GM19395 (cell line): ENCODE measurements around the gene RAB9A.

ENCODE experiments used
- ATAC-seq: cut with Tn5 transposase; IDR thresholded peaks from one replicate; pipeline ENCODE4 v1.9.1; 2021; ENCODE audit warnings: mild to moderate bottlenecking, moderate library complexity; ENCODE audit not compliant: unreplicated experiment

Gene RAB9A

DNA sequence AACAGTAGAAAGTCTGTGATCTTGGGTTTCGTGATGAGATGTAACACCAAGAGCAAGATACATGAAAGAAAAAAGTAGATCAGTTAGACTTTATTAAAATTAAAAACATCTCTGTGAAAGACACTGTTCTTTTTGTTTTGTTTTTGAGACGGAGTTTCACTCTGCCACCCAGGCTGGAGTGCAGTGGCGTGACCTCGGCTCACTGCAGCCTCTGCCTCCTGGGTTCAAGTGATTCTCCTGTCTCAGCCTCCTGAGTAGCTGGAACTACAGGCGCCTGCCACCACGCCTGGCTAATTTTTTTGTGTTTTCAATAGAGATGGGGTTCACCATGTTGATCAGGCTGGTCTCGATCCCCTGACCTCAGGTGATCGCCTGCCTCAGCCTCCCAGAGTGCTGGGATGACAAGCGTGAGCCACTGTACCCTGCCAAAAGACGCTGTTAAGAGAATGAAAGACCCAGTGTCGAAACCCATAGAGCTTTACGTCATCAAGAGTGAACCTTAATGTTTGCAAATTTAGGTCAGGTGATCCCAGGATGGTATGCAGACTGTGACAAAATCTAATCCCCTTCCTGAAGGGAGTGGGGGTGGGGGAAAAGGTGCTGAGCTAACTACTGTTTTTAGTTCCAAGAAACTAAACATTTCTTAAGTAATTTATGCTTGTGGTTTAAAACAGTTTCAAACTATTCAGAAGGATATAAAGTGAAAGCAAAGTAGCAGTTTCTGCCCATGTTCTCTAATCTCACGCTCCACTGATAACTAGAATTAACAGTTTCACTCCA lies 53.7 kb downstream of the RAB9A start:
- ATAC-seq: peak; percentile 93

- no peak for ATAC-seq
Measured at GRCh38 chrX:13747836-13748235, 58.9 kb downstream of the RAB9A start.

GRCh38 chrX:13748486-13748885 lies 59.6 kb downstream of the RAB9A start:
- no peak for ATAC-seq

DNA sequence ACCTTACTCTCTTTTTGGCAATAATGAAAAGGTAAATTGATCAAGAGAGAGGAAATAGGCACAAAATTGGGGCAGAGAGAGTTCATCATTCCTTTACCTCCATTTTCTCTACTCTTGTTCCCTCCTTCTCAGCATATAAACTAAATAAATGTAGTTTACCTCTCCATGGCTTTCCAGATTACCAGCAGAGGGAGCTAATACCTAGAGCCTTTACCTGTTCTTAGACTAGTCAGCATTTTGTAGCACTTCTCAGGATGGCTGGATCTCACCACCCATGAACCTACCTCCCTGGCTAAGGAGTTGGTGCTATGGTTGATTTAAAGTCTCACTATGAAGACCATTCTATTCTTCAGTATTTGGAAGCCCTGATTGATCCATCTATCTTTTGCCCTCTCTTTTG lies 61.3 kb downstream of the RAB9A start:
- ATAC-seq: no peak

GRCh38 chrX:13750812-13751211 lies 61.9 kb downstream of the RAB9A start:
- ATAC-seq: peak; percentile 49

DNA sequence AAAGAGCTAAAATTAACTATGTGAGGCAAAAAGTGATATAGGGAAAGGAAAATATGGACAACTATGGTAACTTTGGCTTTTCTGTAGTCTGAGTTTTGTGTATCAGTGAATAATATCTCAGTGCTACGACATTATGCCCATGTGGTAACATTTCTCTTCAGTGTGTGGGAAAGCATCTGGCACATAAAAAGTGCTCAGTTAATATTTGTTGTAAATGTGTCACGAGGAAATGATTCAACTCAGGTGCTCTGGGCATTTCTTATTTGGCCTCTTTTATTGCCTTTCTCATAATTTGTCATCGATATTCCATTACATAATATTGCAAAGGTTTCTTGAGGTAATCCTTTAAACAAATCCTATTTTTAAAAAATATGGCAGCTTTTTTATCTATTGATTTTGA lies 63.2 kb downstream of the RAB9A start:
- no peak for ATAC-seq

DNA sequence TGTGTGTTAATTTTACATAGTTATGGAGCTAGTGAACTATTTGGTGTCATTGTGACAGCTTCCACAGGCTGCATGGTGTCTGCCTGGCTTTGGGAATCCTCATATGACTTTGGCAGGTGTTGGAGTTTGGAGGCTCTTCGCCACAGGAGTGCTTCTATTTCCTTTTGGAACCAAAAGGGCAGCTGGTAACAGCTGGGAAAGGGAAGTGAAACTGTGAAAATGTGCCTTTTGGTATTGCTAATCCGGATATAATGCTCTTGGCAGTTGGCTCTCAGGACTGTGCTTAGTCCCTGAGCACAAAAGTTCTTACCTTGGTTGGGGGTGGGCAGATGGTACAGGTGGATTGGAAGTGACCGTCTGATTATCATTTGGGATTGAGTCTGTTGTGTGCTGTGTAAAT lies 63.7 kb downstream of the RAB9A start:
- peak; percentile 77 for ATAC-seq

DNA sequence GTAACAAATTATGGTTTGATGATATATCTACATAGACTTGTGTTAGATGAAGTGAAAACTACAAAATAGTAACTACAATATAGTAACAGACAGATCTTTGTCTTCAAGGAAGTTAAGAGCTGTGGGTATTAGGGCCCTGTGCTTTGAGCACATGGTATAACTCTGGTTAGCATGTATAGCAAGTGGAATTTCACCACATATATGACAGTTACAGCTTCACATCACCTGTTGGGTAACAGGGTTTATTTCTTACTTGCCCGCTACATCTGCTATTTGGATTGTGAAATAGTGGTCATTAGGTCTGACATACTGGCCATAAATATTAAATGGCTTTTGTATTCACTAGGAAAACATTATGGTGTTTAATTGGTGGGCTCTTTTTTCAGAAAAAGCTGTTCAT lies 65.8 kb downstream of the RAB9A start:
- no peak for ATAC-seq

DNA sequence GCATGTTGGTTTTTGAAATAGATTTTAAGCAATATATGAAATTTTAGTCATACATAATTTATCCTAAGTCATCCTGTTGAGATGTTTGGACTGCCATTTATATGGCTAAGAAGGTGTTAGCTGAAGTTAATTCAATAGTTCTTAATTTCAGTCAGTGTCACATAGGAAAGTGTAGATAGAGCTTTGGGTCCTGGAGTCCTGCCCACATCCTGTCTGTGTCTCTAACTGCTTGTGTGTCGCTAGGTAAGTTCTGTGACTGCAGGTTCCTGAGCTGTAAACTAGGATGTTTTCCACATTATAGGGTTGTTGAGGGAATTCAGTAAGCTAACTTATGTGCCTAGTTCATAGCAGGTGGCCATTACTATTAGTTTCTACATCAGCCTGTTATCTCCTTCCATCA lies 66.3 kb downstream of the RAB9A start:
- no peak for ATAC-seq

GRCh38 chrX:13756381-13756780 lies 67.5 kb downstream of the RAB9A start:
- no peak for ATAC-seq

DNA sequence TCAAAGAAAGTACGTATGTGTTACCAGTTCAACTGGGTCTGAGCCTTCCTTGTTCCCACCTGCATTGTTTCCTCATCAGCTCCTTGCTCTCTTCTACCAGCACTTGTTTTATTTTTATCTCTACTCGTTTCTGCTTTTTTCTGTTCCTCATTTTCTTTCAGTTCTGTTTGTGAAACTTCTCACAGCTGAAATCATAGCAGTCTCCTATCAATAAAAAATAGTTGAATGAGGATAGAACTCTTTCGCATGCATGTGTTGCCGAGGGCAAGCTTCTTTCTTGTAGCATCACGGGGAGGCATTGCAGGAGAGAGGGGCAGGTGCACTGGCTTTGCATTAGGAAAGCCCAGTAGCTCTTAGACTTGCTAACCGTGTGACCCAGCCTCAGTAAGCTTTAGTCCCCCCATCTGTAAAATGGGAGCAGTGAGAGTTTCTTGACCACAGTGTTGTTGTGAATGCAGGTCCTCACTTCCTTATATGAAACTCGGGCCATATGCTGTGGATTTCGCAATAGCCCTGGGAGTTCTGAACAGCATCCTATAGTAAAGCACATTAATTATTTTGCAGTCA lies 70.3 kb downstream of the RAB9A start:
- ATAC-seq: peak; percentile 75
